Astrocyte of the spinal cord (primary cell): ENCODE results near the gene TMEM212.
"Not testable (repeated sequence)": the region's sequence is repeated elsewhere in the genome, so short reads cannot be mapped to it uniquely, and the experiment has no call there.

Experiments used
- DNase-seq: peaks from one replicate; pipeline ENCODE4 v3.0.0; 2011; ENCODE audit warnings: low read depth, low spot score
- H3K4me3 ChIP-seq: 2 replicates; pipeline ENCODE4 v1.5.1; 2011; ENCODE audit warnings: low read depth, mild to moderate bottlenecking, low read length, moderate library complexity
- CTCF ChIP-seq: IDR thresholded peaks from 2 replicates; pipeline ENCODE4 v1.5.1; 2012; ENCODE audit warnings: low read depth, mild to moderate bottlenecking, low read length, inconsistent platforms
- in situ Hi-C: cut with HindIII; loops from 2 replicates; pipeline ENCODE4 v1.10.0; 2017; ENCODE audit warnings: low sequenced_read_pairs

Gene TMEM212

GRCh38 chr3:171850960-171851659 is 8.0 kb downstream of the TMEM212 start:
- no peak overlapping the region for H3K4me3 ChIP-seq
- DNase-seq, result no peak
- no peak for TF ChIP-seq CTCF
- in situ Hi-C loops, result no loop called here

GRCh38 chr3:171851660-171852058 is 8.5 kb downstream of the TMEM212 start:
- in situ Hi-C loops, result no loop called here
- DNase-seq, result peak; percentile 64
- no peak for TF ChIP-seq CTCF
- H3K4me3 ChIP-seq, result no peak overlapping the region

GRCh38 chr3:171854649-171855305 is 11.6 kb downstream of the TMEM212 start:
- peak; percentile 29 for DNase-seq
- TF ChIP-seq CTCF, result no peak
- in situ Hi-C loops, result no loop called here
- no peak overlapping the region for H3K4me3 ChIP-seq

- in situ Hi-C loops, DNase-seq, H3K4me3 ChIP-seq: not testable (repeated sequence)
Measured at GRCh38 chr3:171858770-171859169, 15.6 kb downstream of the TMEM212 start.

GRCh38 chr3:171860830-171861535 is 17.8 kb downstream of the TMEM212 start:
- in situ Hi-C loops, result no loop called here
- peak; percentile 82 for DNase-seq
- TF ChIP-seq CTCF, result no peak
- H3K4me3 ChIP-seq, result no peak overlapping the region

- no peak for TF ChIP-seq CTCF
- in situ Hi-C loops, result no loop called here
- DNase-seq, result no peak
- no peak overlapping the region for H3K4me3 ChIP-seq
Measured at GRCh38 chr3:171862392-171862791, 19.2 kb downstream of the TMEM212 start.

GRCh38 chr3:171862993-171863521 is 19.9 kb downstream of the TMEM212 start:
- peak; percentile 47 for DNase-seq
- in situ Hi-C loops, result no loop called here
- TF ChIP-seq CTCF, result no peak
- H3K4me3 ChIP-seq, result no peak overlapping the region
